IMR-90 (cell line): Measurements from ENCODE around the gene MRPL20. TPM values are rescaled to one million over a fixed set of nuclear protein-coding genes. Genes with fewer than 3 reads are reported as not detected.

Source experiments
- ATAC-seq: fragments of 200-7000 bp; cut with Tn5 transposase; 2 replicates; pipeline ENCODE4 v1.9.1; 2020; ENCODE audit warnings: low read depth, mild to moderate bottlenecking, moderate library complexity
- BruUV-seq: library from RNA; stranded (reverse); fragments of 400-500 nt; replicated peaks from 2 replicates; lab custom pipeline; 2021; lab: Mats Ljungman, UMichigan
- CTCF ChIA-PET: fragments of 300-600 bp; formaldehyde crosslinking; extraction: SDS; loops from one replicate; lab custom pipeline; 2021; ENCODE audit warnings: antibody characterized with exemption; lab: Yijun Ruan, JAX
- POLR2A ChIA-PET: fragments of 300-600 bp; sonication (Branson Sonifier 250); formaldehyde crosslinking; loops from one replicate; lab custom pipeline; 2022; ENCODE audit warnings: antibody characterized with exemption; ENCODE audit not compliant: unreplicated experiment; lab: Charles Lee
- DNase-seq: peaks from one replicate; pipeline ENCODE4 v3.0.0; 2013
- H2AFZ ChIP-seq: replicated peaks from 2 replicates; pipeline ENCODE3; 2013; ENCODE audit warnings: low read length, mild to moderate bottlenecking; ENCODE audit not compliant: poor library complexity
- H2AK5ac ChIP-seq: 2 replicates; pipeline ENCODE4 v1.6.1; 2013; ENCODE audit warnings: low read depth, low read length, inconsistent platforms
- H2AK9ac ChIP-seq: replicated peaks from 2 replicates; pipeline ENCODE3; 2013; ENCODE audit warnings: mild to moderate bottlenecking, low read depth, low read length, moderate library complexity; ENCODE audit not compliant: poor library complexity
- H2BK120ac ChIP-seq: 2 replicates; pipeline ENCODE4 v1.6.1; 2013; ENCODE audit warnings: low read depth, low read length, inconsistent platforms
- H2BK15ac ChIP-seq: 3 replicates; pipeline ENCODE4 v1.6.1; 2013; ENCODE audit warnings: low read depth, low read length, inconsistent platforms
- H2BK20ac ChIP-seq: 2 replicates; pipeline ENCODE4 v1.6.1; 2013; ENCODE audit warnings: low read depth, mild to moderate bottlenecking, inconsistent platforms, low read length, moderate library complexity
- H2BK5ac ChIP-seq: 2 replicates; pipeline ENCODE4 v1.6.1; 2013; ENCODE audit warnings: mild to moderate bottlenecking, low read depth, low read length, inconsistent platforms; ENCODE audit not compliant: poor library complexity, severe bottlenecking
- H3K14ac ChIP-seq: replicated peaks from 2 replicates; pipeline ENCODE4 v1.6.1; 2013; ENCODE audit warnings: low read depth, low read length, inconsistent platforms
- H3K18ac ChIP-seq: 2 replicates; pipeline ENCODE4 v1.6.1; 2013; ENCODE audit warnings: low read depth, low read length, control low read depth
- H3K23ac ChIP-seq: 2 replicates; pipeline ENCODE4 v1.6.1; 2013; ENCODE audit warnings: low read depth, low read length, inconsistent platforms
- H3K27ac ChIP-seq: 2 replicates; pipeline ENCODE4 v1.5.1; 2013; ENCODE audit warnings: mild to moderate bottlenecking, control low read depth, low read length; ENCODE audit not compliant: insufficient read depth
- H3K27me3 ChIP-seq: 2 replicates; pipeline ENCODE4 v1.6.1; 2013; ENCODE audit warnings: low read length; ENCODE audit not compliant: control insufficient read depth, insufficient read depth
- H3K36me3 ChIP-seq: 2 replicates; pipeline ENCODE4 v1.6.1; 2013; ENCODE audit warnings: low read length, mixed read lengths; ENCODE audit not compliant: control insufficient read depth, insufficient read depth
- H3K4ac ChIP-seq: 2 replicates; pipeline ENCODE4 v1.6.1; 2013; ENCODE audit warnings: low read depth, low read length, inconsistent platforms
- H3K4me1 ChIP-seq: 2 replicates; pipeline ENCODE4 v1.6.1; 2013; ENCODE audit warnings: low read length, mixed read lengths; ENCODE audit not compliant: control insufficient read depth, insufficient read depth
- H3K4me2 ChIP-seq: 2 replicates; pipeline ENCODE4 v1.6.1; 2013; ENCODE audit warnings: low read depth, mild to moderate bottlenecking, control low read depth, low read length, moderate library complexity
- H3K4me3 ChIP-seq: 2 replicates; pipeline ENCODE4 v1.5.1; 2013; ENCODE audit warnings: low read depth, mild to moderate bottlenecking, control low read depth, low read length, moderate library complexity; ENCODE audit not compliant: insufficient read depth
- H3K56ac ChIP-seq: 2 replicates; pipeline ENCODE4 v1.6.1; 2013; ENCODE audit warnings: low read length, inconsistent platforms; ENCODE audit not compliant: insufficient read depth; ENCODE audit errors: extremely low read depth
- H3K79me1 ChIP-seq, 2 experiments: 2 replicates each; pipeline ENCODE4 v1.6.1; 2013; ENCODE audit warnings: low read length in 2 of 2, inconsistent platforms in 1 of 2, low read depth in 1 of 2
- H3K9ac ChIP-seq: 2 replicates; pipeline ENCODE4 v1.6.1; 2013; ENCODE audit warnings: low read depth, low read length, control low read depth
- H3K9me1 ChIP-seq: 2 replicates; pipeline ENCODE4 v1.6.1; 2013; ENCODE audit warnings: low read length, inconsistent platforms; ENCODE audit not compliant: insufficient read depth
- H3K9me3 ChIP-seq: 2 replicates; pipeline ENCODE4 v1.6.1; 2013; ENCODE audit warnings: low read length; ENCODE audit not compliant: control insufficient read depth, insufficient read depth
- H4K20me1 ChIP-seq: 2 replicates; pipeline ENCODE4 v1.6.1; 2013; ENCODE audit warnings: low read length, inconsistent platforms; ENCODE audit not compliant: insufficient read depth
- H4K5ac ChIP-seq: 2 replicates; pipeline ENCODE4 v1.6.1; 2013; ENCODE audit warnings: mild to moderate bottlenecking, low read depth, low read length, control low read depth
- H4K8ac ChIP-seq, 2 experiments: 2 replicates each; pipeline ENCODE4 v1.6.1; 2013; ENCODE audit warnings: low read depth in 2 of 2, low read length in 2 of 2, control low read depth in 1 of 2, inconsistent platforms in 1 of 2
- H4K91ac ChIP-seq: 2 replicates; pipeline ENCODE4 v1.6.1; 2013; ENCODE audit warnings: low read depth, low read length, inconsistent platforms; ENCODE audit not compliant: insufficient read depth
- BHLHE40 ChIP-seq: fragments of 150-350 bp; IDR thresholded peaks from 2 replicates; pipeline ENCODE4 v1.6.1; 2016; ENCODE audit warnings: mild to moderate bottlenecking, low read depth, low read length
- CEBPB ChIP-seq: IDR thresholded peaks from 2 replicates; pipeline ENCODE4 v1.6.1; 2012; ENCODE audit warnings: low read depth, low read length, improper control_type of control experiment
- CHD1 ChIP-seq: IDR thresholded peaks from 2 replicates; pipeline ENCODE4 v1.6.1; 2012; ENCODE audit warnings: low read depth, low read length, improper control_type of control experiment
- CTCF ChIP-seq: conservative IDR thresholded peaks from 2 replicates; pipeline ENCODE4 v1.5.1; 2012; ENCODE audit warnings: mild to moderate bottlenecking, low read depth, low read length, improper control_type of control experiment
- MAFK ChIP-seq: IDR thresholded peaks from 2 replicates; pipeline ENCODE4 v1.6.1; 2012; ENCODE audit warnings: low read depth, low read length, improper control_type of control experiment
- MAZ ChIP-seq: IDR thresholded peaks from 2 replicates; pipeline ENCODE4 v1.6.1; 2012; ENCODE audit warnings: low read depth, mild to moderate bottlenecking, low read length, improper control_type of control experiment, moderate library complexity, borderline replicate concordance
- NFE2L2 ChIP-seq: fragments of 150-350 bp; IDR thresholded peaks from 2 replicates; pipeline ENCODE4 v1.6.1; 2016; ENCODE audit warnings: low read depth, mild to moderate bottlenecking, low read length
- POLR2A ChIP-seq: IDR thresholded peaks from 2 replicates; pipeline ENCODE4 v1.6.1; 2012; ENCODE audit warnings: mild to moderate bottlenecking, low read depth, low read length
- RAD21 ChIP-seq: IDR thresholded peaks from 2 replicates; pipeline ENCODE4 v1.6.1; 2012; ENCODE audit warnings: low read length, improper control_type of control experiment
- RCOR1 ChIP-seq: IDR thresholded peaks from 2 replicates; pipeline ENCODE4 v1.6.1; 2012; ENCODE audit warnings: mild to moderate bottlenecking, low read length, improper control_type of control experiment; ENCODE audit not compliant: insufficient replicate concordance
- SMC3 ChIP-seq: fragments of 150-350 bp; IDR thresholded peaks from 2 replicates; pipeline ENCODE4 v1.6.1; 2016; ENCODE audit warnings: low read depth, mild to moderate bottlenecking, antibody characterized with exemption, low read length, moderate library complexity
- WGBS, 2 experiments: methylation state at CpG; one replicate each; pipeline versions ENCODE4 v1.1.5 to v1.1.7; 2013; ENCODE audit warnings: missing lambda C conversion rate in 2 of 2; ENCODE audit not compliant: insufficient read length in 1 of 2; ENCODE audit errors: extremely low coverage in 2 of 2; 5-methylcytosine and 5-hydroxymethylcytosine counted together
- dilution Hi-C: fragments of 300-500 bp; cut with HindIII; formaldehyde crosslinking; loops from one replicate; pipeline ENCODE4 v1.14.3; 2018; ENCODE audit warnings: low sequenced_read_pairs; ENCODE audit not compliant: unreplicated experiment
- in situ Hi-C: fragments of 300-500 bp; cut with MboI; formaldehyde crosslinking; loops from 3 replicates; pipeline ENCODE4 v1.14.3; 2019; ENCODE audit warnings: low sequenced_read_pairs, inconsistent platforms, mixed read lengths
- intact Hi-C: fragments of 100-400 bp; cut with micrococcal nuclease; formaldehyde crosslinking; loops from 2 replicates; pipeline ENCODE4 v1.10.0; 2022
- polyA plus RNA-seq, 3 experiments: library from polyadenylated mRNA; depleted of rRNA; stranded (reverse); fragments of >200 nt; gene quantifications; 2 replicates each; pipeline ENCODE4 v1.2.3, GENCODE V29; 2012; ENCODE audit warnings: low replicate concordance in 1 of 3
- total RNA-seq: library from RNA; depleted of rRNA; stranded (reverse); fragments of >200 nt; gene quantifications from 2 replicates; pipeline ENCODE4 v1.2.3, GENCODE V29; 2012
- TF ChIP-seq, protein P1 (sequence below): fragments of 150-350 bp; IDR thresholded peaks from 2 replicates; pipeline ENCODE4 v1.6.1; 2016; ENCODE audit warnings: low read depth, mild to moderate bottlenecking, low read length, moderate library complexity, borderline replicate concordance

Gene MRPL20
- total and polyA plus RNA-seq, 2 of the 4 experiments (the other 2 are of a cell fraction) = 141 to 157 TPM

GRCh38 chr1:1434131-1434823 is 27.2 kb upstream of the MRPL20 start:
- Histone ChIP-seq H2BK20ac (no peak overlapping the region), H3K27me3 (no peaks in the 10 kb centered on the region; the same call in 1 of the 2 replicates), H2BK120ac (no peak overlapping the region), H3K4me1 (peaks cover 25% of the 10 kb centered on the region), H4K20me1 (no peaks in the 10 kb centered on the region), H3K27ac (no peak overlapping the region), H3K56ac (no peak overlapping the region), H3K79me1 (0 out of 4 replicates have a peak, but pooled peaks cover 0 to 3% of the 10 kb centered on the region in 2 experiments), H3K4ac (no peak overlapping the region), H2AFZ (peak overlapping the region; percentile 82), H3K18ac (no peak overlapping the region), H2BK15ac (no peak overlapping the region), H3K36me3 (no peaks in the 10 kb centered on the region), H3K4me3 (no peak overlapping the region), H4K8ac (peak overlapping the region in 1 of 2 experiments; percentile 59; a peak in 2 of 4 replicates), H2AK9ac (peak overlapping the region; percentile 65), H2AK5ac (peak overlapping the region; percentile 86; the same call in 1 of the 2 replicates), H2BK5ac (no peak overlapping the region), H3K4me2 (no peak overlapping the region), H4K5ac (no peak overlapping the region), H4K91ac (no peak overlapping the region), H3K9me1 (0 out of 2 replicates have a peak, but pooled peaks cover 7% of the 10 kb centered on the region), H3K14ac (no peak overlapping the region), H3K9me3 (no peaks in the 10 kb centered on the region), H3K9ac (no peak overlapping the region), H3K23ac (no peak overlapping the region)
- ChIA-PET POLR2A (no interaction called here), CTCF (interaction anchor here (0.6 kb wide), 1 partner anchor 133 kb away, joined by 5 read pairs; no protein-coding TSS in a partner anchor)
- BruUV-seq = no TSS peak
- in situ Hi-C loops (no loop called here), intact Hi-C loops (no loop called here), dilution Hi-C loops (no loop called here)
- TF ChIP-seq, protein P1, sequence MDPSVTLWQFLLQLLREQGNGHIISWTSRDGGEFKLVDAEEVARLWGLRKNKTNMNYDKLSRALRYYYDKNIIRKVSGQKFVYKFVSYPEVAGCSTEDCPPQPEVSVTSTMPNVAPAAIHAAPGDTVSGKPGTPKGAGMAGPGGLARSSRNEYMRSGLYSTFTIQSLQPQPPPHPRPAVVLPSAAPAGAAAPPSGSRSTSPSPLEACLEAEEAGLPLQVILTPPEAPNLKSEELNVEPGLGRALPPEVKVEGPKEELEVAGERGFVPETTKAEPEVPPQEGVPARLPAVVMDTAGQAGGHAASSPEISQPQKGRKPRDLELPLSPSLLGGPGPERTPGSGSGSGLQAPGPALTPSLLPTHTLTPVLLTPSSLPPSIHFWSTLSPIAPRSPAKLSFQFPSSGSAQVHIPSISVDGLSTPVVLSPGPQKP = no peak
- no peak for TF ChIP-seq CHD1
- no peak for TF ChIP-seq RAD21
- no peak for TF ChIP-seq CEBPB
- TF ChIP-seq BHLHE40 = no peak
- TF ChIP-seq CTCF = no peak
- no peak for TF ChIP-seq MAZ
- no peak for TF ChIP-seq NFE2L2
- no peak for TF ChIP-seq SMC3
- no peak for TF ChIP-seq MAFK
- TF ChIP-seq POLR2A = no peak
- no peak for TF ChIP-seq RCOR1
- DNase-seq = no peak
- WGBS, 2 experiments = 41% methylated on average over 3 of the region's 32 CpGs; no CpG with 5 or more reads in 1 of the 2 experiments
- no peak for ATAC-seq
